ENCODE data around the gene DENND1A.

- no peak for TF ChIP-seq GATA2 (IDR thresholded peaks at IDR 0.05; ENCODE audit: low read depth, low read length)
- no peak for TF ChIP-seq GATA3 (IDR thresholded peaks at IDR 0.05; ENCODE audit: low read depth, low read length)
These were observed 510.8 kb downstream of the DENND1A start for GRCh38 chr9:123419091-123419490.

Data from SH-SY5Y (cell line).